ENCODE results near the gene SH2D1A. TPM values are rescaled to one million over a fixed set of nuclear protein-coding genes. Genes with fewer than 3 reads are reported as not detected.

The SH2D1A gene
- total and polyA plus RNA-seq, 2 donors (not counting 3 experiments of a cell fraction or from before 2014, with no cell fraction given) = not detected

DNA sequence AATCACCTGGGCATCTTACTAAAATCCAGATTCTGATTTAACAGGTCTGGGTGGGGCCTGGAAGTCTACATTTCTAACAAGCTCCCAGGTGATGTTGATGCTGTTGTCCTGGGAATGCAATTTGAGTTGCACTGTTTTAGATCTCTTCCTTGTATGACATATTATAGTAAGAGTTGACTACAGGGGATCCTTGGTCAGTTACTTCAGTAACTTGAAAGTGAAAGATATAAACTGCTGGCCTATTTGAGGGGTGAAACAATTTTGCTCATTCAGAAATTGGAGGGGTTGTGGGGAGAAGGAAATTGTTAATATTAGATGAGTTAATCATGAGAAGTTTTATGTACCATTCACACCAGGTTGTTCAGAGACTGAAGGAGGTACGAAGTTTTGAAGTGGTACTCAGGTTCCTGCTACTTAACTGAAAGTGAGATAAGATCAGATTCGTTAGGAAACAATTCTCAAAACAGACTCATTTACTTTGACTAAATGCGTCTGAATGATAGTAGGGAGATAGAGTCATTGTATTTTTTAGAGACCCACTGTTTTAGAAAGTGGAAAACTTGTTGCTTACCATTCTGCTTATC lies 12.5 kb downstream of the SH2D1A start:
- Histone ChIP-seq H4K20me1 (replicated peaks; ENCODE audit: control insufficient read depth, extremely low read depth, insufficient read depth, low read length) (no peaks in the 10 kb centered on the region), H3K9ac (replicated peaks; ENCODE audit: extremely low read depth, insufficient read depth, low read length) (no peak overlapping the region), H3K79me2 (ENCODE audit: control insufficient read depth, insufficient read depth, low read length) (no peaks in the 10 kb centered on the region), H3K9me1 (replicated peaks; ENCODE audit: control insufficient read depth, extremely low read depth, insufficient read depth, low read length) (no peaks in the 10 kb centered on the region), H3K4me3 (replicated peaks in 1 of 3; ENCODE audit: insufficient read depth in 1 of 3, low read depth in 1 of 3, low read length in 3 of 3) (no peak overlapping the region), H3K4me2 (ENCODE audit: insufficient read depth, low read length) (no peak overlapping the region), H3K9me3 (replicated peaks; ENCODE audit: control insufficient read depth, insufficient read depth, low read length) (no peaks in the 10 kb centered on the region), H3K4me1 (ENCODE audit: control insufficient read depth, extremely low read depth, insufficient read depth, low read length) (no peaks in the 10 kb centered on the region), H3K36me3 (ENCODE audit: control insufficient read depth in 2 of 2, extremely low read depth in 1 of 2, insufficient read depth in 2 of 2, low read length in 2 of 2) (no peaks in the 10 kb centered on the region), H2AFZ (ENCODE audit: low read depth, low read length) (no peak overlapping the region), H3K27me3 (ENCODE audit: control insufficient read depth in 2 of 2, insufficient read depth in 2 of 2, low read length in 2 of 2) (no peaks in the 10 kb centered on the region), H3K27ac (ENCODE audit: insufficient read depth, low read depth, low read length) (no peak overlapping the region)
- TF ChIP-seq MYC (IDR thresholded peaks at IDR 0.05; ENCODE audit: low read depth, low read length) (no peak), FOS (IDR thresholded peaks at IDR 0.05; ENCODE audit: borderline replicate concordance, insufficient read depth, low read length) (no peak), POLR2A (IDR thresholded peaks at IDR 0.05; ENCODE audit: low read depth, low read length) (no peak), JUN (IDR thresholded peaks at IDR 0.05; ENCODE audit: borderline replicate concordance, insufficient read depth, insufficient read length, low read depth) (no peak), POLR2AphosphoS5 (IDR thresholded peaks at IDR 0.05; ENCODE audit: insufficient read depth, low read depth, low read length) (no peak)
- TF ChIP-seq, protein P1, sequence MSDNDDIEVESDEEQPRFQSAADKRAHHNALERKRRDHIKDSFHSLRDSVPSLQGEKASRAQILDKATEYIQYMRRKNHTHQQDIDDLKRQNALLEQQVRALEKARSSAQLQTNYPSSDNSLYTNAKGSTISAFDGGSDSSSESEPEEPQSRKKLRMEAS (IDR thresholded peaks at IDR 0.05; ENCODE audit: insufficient read depth, insufficient read length) = no peak
- TF ChIP-seq, protein P2, sequence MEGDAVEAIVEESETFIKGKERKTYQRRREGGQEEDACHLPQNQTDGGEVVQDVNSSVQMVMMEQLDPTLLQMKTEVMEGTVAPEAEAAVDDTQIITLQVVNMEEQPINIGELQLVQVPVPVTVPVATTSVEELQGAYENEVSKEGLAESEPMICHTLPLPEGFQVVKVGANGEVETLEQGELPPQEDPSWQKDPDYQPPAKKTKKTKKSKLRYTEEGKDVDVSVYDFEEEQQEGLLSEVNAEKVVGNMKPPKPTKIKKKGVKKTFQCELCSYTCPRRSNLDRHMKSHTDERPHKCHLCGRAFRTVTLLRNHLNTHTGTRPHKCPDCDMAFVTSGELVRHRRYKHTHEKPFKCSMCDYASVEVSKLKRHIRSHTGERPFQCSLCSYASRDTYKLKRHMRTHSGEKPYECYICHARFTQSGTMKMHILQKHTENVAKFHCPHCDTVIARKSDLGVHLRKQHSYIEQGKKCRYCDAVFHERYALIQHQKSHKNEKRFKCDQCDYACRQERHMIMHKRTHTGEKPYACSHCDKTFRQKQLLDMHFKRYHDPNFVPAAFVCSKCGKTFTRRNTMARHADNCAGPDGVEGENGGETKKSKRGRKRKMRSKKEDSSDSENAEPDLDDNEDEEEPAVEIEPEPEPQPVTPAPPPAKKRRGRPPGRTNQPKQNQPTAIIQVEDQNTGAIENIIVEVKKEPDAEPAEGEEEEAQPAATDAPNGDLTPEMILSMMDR (IDR thresholded peaks at IDR 0.05; ENCODE audit: extremely low read depth in 1 of 2, insufficient read depth in 1 of 2, low read depth in 1 of 2, low read length in 2 of 2) = no peak
- CTCF ChIA-PET = no interaction called here
- DNase-seq (ENCODE audit: low read depth, low spot score) (no peak), FAIRE-seq (no peak)
- intact Hi-C loops (cut with micrococcal nuclease) = no loop called here
- dilution Hi-C loops (cut with MboI; ENCODE audit: extremely low pct_ligation_motif_present, low sequenced_read_pairs) = no loop called here
- POLR2A ChIA-PET = no interaction called here
- BruUV-seq (replicated peaks) = no TSS peak

Data from endothelial cell of umbilical vein (primary cell).